AG04450 (cell line): ENCODE results near the gene NFATC4. TPM values are rescaled to one million over a fixed set of nuclear protein-coding genes. Genes with fewer than 3 reads are reported as not detected.

Experiments used
- CTCF ChIA-PET: fragments of 300-600, 350-600 bp; formaldehyde crosslinking; extraction: SDS; loops from one replicate; lab custom pipeline; 2022; ENCODE audit warnings: antibody characterized with exemption, inconsistent platforms; lab: Charles Lee
- POLR2A ChIA-PET: fragments of 350-600 bp; formaldehyde crosslinking; extraction: SDS; loops from one replicate; lab custom pipeline; 2021; ENCODE audit warnings: antibody characterized with exemption, inconsistent platforms; lab: Yijun Ruan, JAX
- DNase-seq: peaks from one replicate; pipeline ENCODE4 v3.0.0-alpha.2; 2011; ENCODE audit warnings: low read depth, low spot score
- H3K27ac ChIP-seq: one replicate; pipeline ENCODE4 v1.5.1; 2012; ENCODE audit warnings: low read depth, low read length, control low read depth
- H3K27me3 ChIP-seq: one replicate; pipeline ENCODE4 v1.6.0; 2012; ENCODE audit warnings: low read length; ENCODE audit not compliant: control insufficient read depth, insufficient read depth
- H3K4me3 ChIP-seq: 2 replicates; pipeline ENCODE4 v1.5.1; 2011; ENCODE audit warnings: mild to moderate bottlenecking, low read depth, low read length, control low read depth
- H3K9me3 ChIP-seq: 2 replicates; pipeline ENCODE4 v1.5.1; 2012; ENCODE audit warnings: low read length; ENCODE audit not compliant: control insufficient read depth, insufficient read depth
- polyA plus RNA-seq: library from polyadenylated mRNA; depleted of rRNA; stranded (reverse); fragments of >200 nt; gene quantifications from 2 replicates; pipeline ENCODE4 v1.2.3, GENCODE V29; 2011
- TF ChIP-seq, protein P1 (sequence below): IDR thresholded peaks from 2 replicates; pipeline ENCODE4 v1.5.1; 2011; ENCODE audit warnings: low read depth, low read length, control low read depth, inconsistent platforms

NFATC4 gene
- polyA plus RNA-seq, 1 experiment = 42.0 TPM

GRCh38 chr14:24398653-24399446 lies 30.9 kb downstream of the NFATC4 start, which contains the start of gene NYNRIN:
Gene NYNRIN (plus strand): TSS chr14:24399003. CDS start chr14:24399247, 244 bp downstream.
- Histone ChIP-seq H3K27ac (no peak within 1 kb of the TSS), H3K4me3 (peak within 1 kb of the TSS; percentile 66)
- CTCF ChIA-PET = interaction anchor here (0.7 to 4.4 kb wide), 6 partner anchors 13 to 285 kb away, joined by 3 to 19 read pairs (median 8); no protein-coding TSS in a partner anchor

GRCh38 chr14:24399447-24399822 lies 31.5 kb downstream of the NFATC4 start:
- ChIA-PET POLR2A (interaction anchor here (1.0 to 1.5 kb wide), 3 partner anchors 30 to 37 kb away, joined by 3 to 6 read pairs (median 4); partner anchors contain the start of genes CBLN3 and KHNYN), CTCF (interaction anchor here (1.0 to 4.4 kb wide), 6 partner anchors 12 to 66 kb away, joined by 3 to 19 read pairs (median 8); no protein-coding TSS in a partner anchor)
- no peak overlapping the region for H3K27ac ChIP-seq
- H3K27me3 ChIP-seq = no peaks in the 10 kb centered on the region
- no peaks in the 10 kb centered on the region for H3K9me3 ChIP-seq
- peak overlapping the region; percentile 66 for H3K4me3 ChIP-seq
- TF ChIP-seq, protein P1, sequence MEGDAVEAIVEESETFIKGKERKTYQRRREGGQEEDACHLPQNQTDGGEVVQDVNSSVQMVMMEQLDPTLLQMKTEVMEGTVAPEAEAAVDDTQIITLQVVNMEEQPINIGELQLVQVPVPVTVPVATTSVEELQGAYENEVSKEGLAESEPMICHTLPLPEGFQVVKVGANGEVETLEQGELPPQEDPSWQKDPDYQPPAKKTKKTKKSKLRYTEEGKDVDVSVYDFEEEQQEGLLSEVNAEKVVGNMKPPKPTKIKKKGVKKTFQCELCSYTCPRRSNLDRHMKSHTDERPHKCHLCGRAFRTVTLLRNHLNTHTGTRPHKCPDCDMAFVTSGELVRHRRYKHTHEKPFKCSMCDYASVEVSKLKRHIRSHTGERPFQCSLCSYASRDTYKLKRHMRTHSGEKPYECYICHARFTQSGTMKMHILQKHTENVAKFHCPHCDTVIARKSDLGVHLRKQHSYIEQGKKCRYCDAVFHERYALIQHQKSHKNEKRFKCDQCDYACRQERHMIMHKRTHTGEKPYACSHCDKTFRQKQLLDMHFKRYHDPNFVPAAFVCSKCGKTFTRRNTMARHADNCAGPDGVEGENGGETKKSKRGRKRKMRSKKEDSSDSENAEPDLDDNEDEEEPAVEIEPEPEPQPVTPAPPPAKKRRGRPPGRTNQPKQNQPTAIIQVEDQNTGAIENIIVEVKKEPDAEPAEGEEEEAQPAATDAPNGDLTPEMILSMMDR = no peak
- no peak for DNase-seq

More at GRCh38 chr14:24398653-24399446, 30.9 kb downstream of the NFATC4 start, which contains the start of gene NYNRIN:
- no peak for DNase-seq
- POLR2A ChIA-PET = interaction anchor here (1.0 to 1.5 kb wide), 3 partner anchors 31 to 38 kb away, joined by 3 to 6 read pairs (median 4); partner anchors contain the start of genes CBLN3 and KHNYN
- TF ChIP-seq, protein P1 = no peak
- Histone ChIP-seq H3K27me3 (no peaks in the 10 kb centered on the region), H3K9me3 (no peaks in the 10 kb centered on the region)

DNA sequence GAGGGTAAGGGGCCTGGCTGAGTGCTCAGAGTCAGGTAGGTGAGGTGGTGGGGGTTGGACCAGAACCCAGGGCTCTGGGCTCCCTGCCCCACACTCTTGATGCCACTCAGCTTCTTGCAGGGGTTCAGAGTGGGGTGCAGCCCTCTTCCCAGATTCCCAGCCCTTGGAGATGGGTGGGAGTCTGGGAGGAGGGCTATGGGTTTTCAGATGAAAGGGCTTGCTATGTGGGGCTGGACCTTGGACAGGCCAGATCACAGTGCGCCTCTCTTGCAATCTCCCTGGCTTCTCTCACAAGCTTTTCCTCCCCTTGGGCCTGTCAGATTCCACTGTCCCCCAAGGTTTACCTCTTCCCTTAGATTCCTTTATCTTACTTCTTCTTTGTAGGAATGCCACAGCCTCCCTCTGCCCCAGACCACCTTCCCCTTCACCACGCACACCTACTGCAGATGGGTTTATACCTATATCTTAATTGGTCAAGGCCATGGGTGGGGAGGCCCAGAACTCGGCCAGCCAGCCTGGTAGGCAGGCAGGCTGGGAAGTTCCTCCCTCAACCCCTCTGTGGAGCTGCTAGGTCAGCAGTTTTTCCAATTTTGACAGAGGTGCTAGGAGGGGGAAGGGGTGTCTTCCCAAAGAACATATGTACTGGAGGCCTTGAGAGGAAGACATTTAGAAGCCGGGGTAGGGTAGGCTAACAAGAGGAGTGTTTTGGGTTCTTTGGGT lies 32.2 kb downstream of the NFATC4 start:
- ChIA-PET CTCF (interaction anchor here (1.6 to 4.4 kb wide), 5 partner anchors 11 to 67 kb away, joined by 6 to 19 read pairs (median 9); no protein-coding TSS in a partner anchor), POLR2A (no interaction called here)
- Histone ChIP-seq H3K27me3 (peaks cover 3% of the 10 kb centered on the region), H3K9me3 (no peaks in the 10 kb centered on the region), H3K27ac (no peak overlapping the region), H3K4me3 (peak overlapping the region; percentile 66)
- TF ChIP-seq, protein P1 = no peak
- no peak for DNase-seq

DNA sequence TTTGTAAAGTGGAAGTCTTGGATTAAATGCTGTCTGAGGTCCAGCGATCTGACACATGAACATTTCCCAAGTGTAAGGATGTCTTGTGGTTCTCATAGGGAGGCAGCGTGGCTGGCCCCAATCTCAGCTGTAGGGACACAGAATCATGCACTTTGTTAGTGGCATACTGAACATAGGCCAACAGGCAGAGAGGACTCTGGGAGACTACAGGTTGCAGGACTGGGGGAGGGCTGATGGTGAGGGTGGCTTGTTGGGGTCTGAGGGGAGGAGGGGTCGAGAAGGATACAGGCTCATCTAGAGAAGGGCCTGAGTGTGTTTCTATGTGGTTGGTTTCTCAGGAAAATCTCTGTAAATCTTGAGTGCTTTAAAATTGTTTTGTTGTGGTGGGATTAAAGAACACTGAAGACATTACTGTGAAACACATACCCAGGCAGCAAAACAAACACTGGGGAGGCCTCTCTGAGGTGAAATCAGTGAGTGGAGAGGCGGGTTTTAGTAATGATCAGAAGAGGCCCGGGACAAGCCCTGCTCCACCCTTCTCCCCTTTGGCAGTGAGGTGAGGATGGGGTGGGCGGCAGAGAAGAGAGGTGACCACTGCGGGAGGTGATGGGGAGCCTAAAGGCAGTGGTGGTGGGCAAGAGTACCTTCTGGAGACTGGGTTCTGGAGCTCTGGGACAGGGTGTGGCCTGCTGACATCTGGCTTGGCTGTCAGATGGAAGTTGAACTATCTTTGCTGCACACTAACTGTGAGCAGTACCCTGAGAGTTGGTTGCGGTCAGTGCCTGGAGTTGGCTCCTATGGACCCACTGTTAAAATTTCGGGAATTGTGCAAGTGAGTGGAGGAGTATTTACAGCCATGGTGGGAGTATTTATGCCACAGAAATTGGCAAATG lies 34.1 kb downstream of the NFATC4 start:
- CTCF ChIA-PET = interaction anchor here (1.0 to 4.4 kb wide), 7 partner anchors 11 to 69 kb away, joined by 4 to 24 read pairs (median 9); no protein-coding TSS in a partner anchor

More for the DNA sequence above, 34.1 kb downstream of the NFATC4 start:
- H3K9me3 ChIP-seq = no peaks in the 10 kb centered on the region
- TF ChIP-seq, protein P1 = no peak
- H3K4me3 ChIP-seq = no peak overlapping the region
- H3K27ac ChIP-seq = no peak overlapping the region
- POLR2A ChIA-PET = no interaction called here
- DNase-seq = no peak
- H3K27me3 ChIP-seq = peaks cover 3% of the 10 kb centered on the region
